ENCODE results near the gene GALM. TPM values are rescaled to one million over a fixed set of nuclear protein-coding genes. Genes with fewer than 3 reads are reported as not detected.

Gene GALM
- polyA plus RNA-seq, 3 donors = 3.0 to 3.6 (median 3.1) TPM

GRCh38 chr2:38655441-38655840 is 10.5 kb upstream of the GALM start:
- 100% methylated on average over 1 of the region's 1 CpG for WGBS (ENCODE audit: insufficient coverage)
- Histone ChIP-seq H4K20me1 (ENCODE audit: insufficient read depth, low read length) (no peaks in the 10 kb centered on the region), H3K27ac (ENCODE audit: low read depth in 1 of 2, low read length in 2 of 2) (no peak overlapping the region), H3K9ac (ENCODE audit: insufficient read depth, low read length, poor library complexity, severe bottlenecking) (no peak overlapping the region), H3K79me2 (ENCODE audit: insufficient read depth, low read length) (no peaks in the 10 kb centered on the region), H3K27me3 (ENCODE audit: control insufficient read depth in 2 of 2, insufficient read depth in 2 of 2, low read length in 2 of 2) (no peaks in the 10 kb centered on the region), H3K4me2 (replicated peaks; ENCODE audit: extremely low read depth, low read length, poor library complexity, severe bottlenecking) (no peak overlapping the region), H3K4me1 (ENCODE audit: control insufficient read depth in 1 of 2, insufficient read depth in 2 of 2, low read length in 2 of 2) (peaks cover 29 to 34% of the 10 kb centered on the region in 2 donors), H3K9me3 (replicated peaks in 1 of 2; ENCODE audit: control insufficient read depth in 1 of 2, insufficient read depth in 1 of 2, low read length in 2 of 2) (no peaks in the 10 kb centered on the region), H3K4me3 (replicated peaks in 1 of 3; ENCODE audit: low read depth in 2 of 3, low read length in 3 of 3) (no peak overlapping the region), H3K36me3 (replicated peaks in 1 of 2; ENCODE audit: control insufficient read depth in 1 of 2, insufficient read depth in 2 of 2, low read length in 2 of 2) (no peaks in the 10 kb centered on the region), H2AFZ (ENCODE audit: insufficient read depth, low read depth, low read length, poor library complexity, severe bottlenecking) (no peak overlapping the region)
- Mint-ChIP-seq H3K27ac (no peak overlapping the region), H3K36me3 (no peaks in the 10 kb centered on the region), H3K27me3 (ENCODE audit: low read depth in 3 of 3) (peaks cover 1 to 4% (median 1%) of the 10 kb centered on the region in 3 donors), H3K4me3 (peak overlapping the region in 1 of 2 donors; percentile 55), H3K4me1 (peaks cover 32% of the 10 kb centered on the region), H3K9me3 (peaks cover 0 to 3% (median under 1%) of the 10 kb centered on the region in 7 donors)
- intact Hi-C loops (cut with micrococcal nuclease) = no loop called here
- TF ChIP-seq CTCF (IDR thresholded peaks at IDR 0.05) = no peak
- no peak for DNase-seq

DNA sequence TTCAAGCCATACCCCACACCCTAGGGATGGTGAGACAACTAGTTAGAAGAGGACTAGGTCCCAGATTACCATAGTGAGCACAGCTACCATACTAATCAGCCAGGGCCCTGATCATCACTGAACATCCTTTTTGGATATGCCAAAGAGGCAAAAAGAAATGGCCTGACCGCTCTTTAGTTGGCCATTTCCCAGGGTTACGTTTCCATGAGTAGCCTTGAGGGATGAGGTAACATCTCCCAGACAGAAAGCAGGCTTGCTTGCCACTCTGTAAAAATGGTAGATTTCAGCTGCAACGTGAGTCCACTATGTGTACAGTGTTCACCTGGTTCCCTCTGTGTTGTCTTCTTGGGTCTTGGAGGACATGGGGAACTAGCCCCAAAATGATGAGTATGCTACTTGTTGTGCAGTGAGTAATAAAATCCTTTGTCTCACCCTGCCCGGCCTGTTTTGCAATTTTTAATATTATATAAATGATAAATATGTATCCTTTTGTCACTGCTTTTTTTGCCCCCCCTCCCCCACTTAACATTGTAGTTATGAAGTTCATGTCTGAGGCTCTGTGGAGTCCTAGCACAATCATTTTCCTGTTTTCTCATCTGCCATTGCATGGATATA is 8.9 kb upstream of the GALM start:
- WGBS (ENCODE audit: insufficient coverage) = 100% methylated on average over 2 of the region's 4 CpGs
- peaks cover 0 to 3% (median 0%) of the 10 kb centered on the region in 7 donors for H3K9me3 Mint-ChIP-seq
- intact Hi-C loops (cut with micrococcal nuclease) = no loop called here
- Histone ChIP-seq H3K79me2 (ENCODE audit: insufficient read depth, low read length) (no peaks in the 10 kb centered on the region), H3K9me3 (replicated peaks in 1 of 2; ENCODE audit: control insufficient read depth in 1 of 2, insufficient read depth in 1 of 2, low read length in 2 of 2) (no peaks in the 10 kb centered on the region), H4K20me1 (ENCODE audit: insufficient read depth, low read length) (no peaks in the 10 kb centered on the region), H3K36me3 (replicated peaks in 1 of 2; ENCODE audit: control insufficient read depth in 1 of 2, insufficient read depth in 2 of 2, low read length in 2 of 2) (no peaks in the 10 kb centered on the region), H3K9ac (ENCODE audit: insufficient read depth, low read length, poor library complexity, severe bottlenecking) (no peak overlapping the region), H3K4me3 (replicated peaks in 1 of 3; ENCODE audit: low read depth in 2 of 3, low read length in 3 of 3) (no peak overlapping the region), H3K27me3 (ENCODE audit: control insufficient read depth in 2 of 2, insufficient read depth in 2 of 2, low read length in 2 of 2) (no peaks in the 10 kb centered on the region), H3K4me2 (replicated peaks; ENCODE audit: extremely low read depth, low read length, poor library complexity, severe bottlenecking) (no peak overlapping the region), H2AFZ (ENCODE audit: insufficient read depth, low read depth, low read length, poor library complexity, severe bottlenecking) (no peak overlapping the region), H3K4me1 (ENCODE audit: control insufficient read depth in 1 of 2, insufficient read depth in 2 of 2, low read length in 2 of 2) (peaks cover 29 to 31% of the 10 kb centered on the region in 2 donors), H3K27ac (ENCODE audit: low read depth in 1 of 2, low read length in 2 of 2) (no peak overlapping the region)
- H3K4me3 Mint-ChIP-seq = no peak overlapping the region
- H3K4me1 Mint-ChIP-seq = peaks cover 32% of the 10 kb centered on the region
- peaks cover 1 to 2% (median 1%) of the 10 kb centered on the region in 3 donors for H3K27me3 Mint-ChIP-seq (ENCODE audit: low read depth in 3 of 3)
- no peak overlapping the region for H3K27ac Mint-ChIP-seq
- DNase-seq = no peak
- H3K36me3 Mint-ChIP-seq = no peaks in the 10 kb centered on the region
- TF ChIP-seq CTCF (IDR thresholded peaks at IDR 0.05) = no peak

Measured in CD14-positive monocyte (primary cell).